ENCODE measurements around the gene TRIM38. TPM values are rescaled to one million over a fixed set of nuclear protein-coding genes. Genes with fewer than 3 reads are reported as not detected.

The TRIM38 gene
- total and polyA plus RNA-seq, 2 of the 13 experiments (the other 11 are each of a cell fraction or from before 2014, with no cell fraction given), result 2.5 to 3.1 TPM

GRCh38 chr6:25962149-25963127 lies at the start of gene TRIM38 (continued):
- peak; percentile 72 for TF ChIP-seq HNF1B (CRISPR knock-in tag; IDR thresholded peaks at IDR 0.05)
- TF ChIP-seq NBN (conservative IDR thresholded peaks at IDR 0.05), result no peak
- peak; percentile 87 for TF ChIP-seq SAP130 (CRISPR knock-in tag; IDR thresholded peaks at IDR 0.05; ENCODE audit: low read depth)
- TF ChIP-seq PHF20 (CRISPR knock-in tag; IDR thresholded peaks at IDR 0.05), result 0 out of 2 replicates have a peak, but pooled peaks have one; percentile 41
- peak; percentile 44; the same call in 1 of the 2 replicates for TF ChIP-seq ZGPAT (CRISPR knock-in tag; IDR thresholded peaks at IDR 0.05)
- no peak for TF ChIP-seq IRF1 (CRISPR knock-in tag; IDR thresholded peaks at IDR 0.05; ENCODE audit: low read depth)
- TF ChIP-seq ZNF124 (CRISPR knock-in tag; IDR thresholded peaks at IDR 0.05), result no peak
- peak; percentile 34; the same call in 1 of the 2 replicates for TF ChIP-seq ZNF691 (CRISPR knock-in tag; IDR thresholded peaks at IDR 0.05; ENCODE audit: borderline replicate concordance, low read depth)
- no peak; the same call in 1 of the 2 replicates for TF ChIP-seq ZNF292 (CRISPR knock-in tag; IDR thresholded peaks at IDR 0.05; ENCODE audit: borderline replicate concordance, low read depth)
- TF ChIP-seq ZFP36 (IDR thresholded peaks at IDR 0.05; ENCODE audit: borderline replicate concordance, low read depth, low read length, partially characterized antibody), result no peak
- no peak for TF ChIP-seq PAX8 (CRISPR knock-in tag; IDR thresholded peaks at IDR 0.05; ENCODE audit: borderline replicate concordance)
- peak; percentile 24; the same call in 1 of the 2 replicates for TF ChIP-seq PATZ1 (CRISPR knock-in tag; IDR thresholded peaks at IDR 0.05)
- no peak for TF ChIP-seq AGO1 (IDR thresholded peaks at IDR 0.05; ENCODE audit: low read depth, low read length, poor library complexity, severe bottlenecking)
- TF ChIP-seq ZNF281 (CRISPR knock-in tag; IDR thresholded peaks at IDR 0.05; ENCODE audit: borderline replicate concordance), result no peak
- TF ChIP-seq ZNF878 (CRISPR knock-in tag; IDR thresholded peaks at IDR 0.05), result 0 out of 2 replicates have a peak, but pooled peaks have one; percentile 13
- no peak for TF ChIP-seq ZBTB8A (CRISPR knock-in tag; IDR thresholded peaks at IDR 0.05; ENCODE audit: borderline replicate concordance, low read depth)
